Measurements from ENCODE around the gene MDFI.

GRCh38 chr6:41594766-41595165, 43.5 kb upstream of the MDFI start:
- TF ChIP-seq, protein P1, sequence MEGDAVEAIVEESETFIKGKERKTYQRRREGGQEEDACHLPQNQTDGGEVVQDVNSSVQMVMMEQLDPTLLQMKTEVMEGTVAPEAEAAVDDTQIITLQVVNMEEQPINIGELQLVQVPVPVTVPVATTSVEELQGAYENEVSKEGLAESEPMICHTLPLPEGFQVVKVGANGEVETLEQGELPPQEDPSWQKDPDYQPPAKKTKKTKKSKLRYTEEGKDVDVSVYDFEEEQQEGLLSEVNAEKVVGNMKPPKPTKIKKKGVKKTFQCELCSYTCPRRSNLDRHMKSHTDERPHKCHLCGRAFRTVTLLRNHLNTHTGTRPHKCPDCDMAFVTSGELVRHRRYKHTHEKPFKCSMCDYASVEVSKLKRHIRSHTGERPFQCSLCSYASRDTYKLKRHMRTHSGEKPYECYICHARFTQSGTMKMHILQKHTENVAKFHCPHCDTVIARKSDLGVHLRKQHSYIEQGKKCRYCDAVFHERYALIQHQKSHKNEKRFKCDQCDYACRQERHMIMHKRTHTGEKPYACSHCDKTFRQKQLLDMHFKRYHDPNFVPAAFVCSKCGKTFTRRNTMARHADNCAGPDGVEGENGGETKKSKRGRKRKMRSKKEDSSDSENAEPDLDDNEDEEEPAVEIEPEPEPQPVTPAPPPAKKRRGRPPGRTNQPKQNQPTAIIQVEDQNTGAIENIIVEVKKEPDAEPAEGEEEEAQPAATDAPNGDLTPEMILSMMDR (IDR thresholded peaks at IDR 0.05): no peak
- no peak for TF ChIP-seq POLR2A (IDR thresholded peaks at IDR 0.05)

Data from uterus (tissue), 2 donors.